Measurements from ENCODE around the gene MAGEA9.
"Not testable (repeated sequence)": the region's sequence is repeated elsewhere in the genome, so short reads cannot be mapped to it uniquely, and the experiment has no call there.

MAGEA9 gene, protein sequence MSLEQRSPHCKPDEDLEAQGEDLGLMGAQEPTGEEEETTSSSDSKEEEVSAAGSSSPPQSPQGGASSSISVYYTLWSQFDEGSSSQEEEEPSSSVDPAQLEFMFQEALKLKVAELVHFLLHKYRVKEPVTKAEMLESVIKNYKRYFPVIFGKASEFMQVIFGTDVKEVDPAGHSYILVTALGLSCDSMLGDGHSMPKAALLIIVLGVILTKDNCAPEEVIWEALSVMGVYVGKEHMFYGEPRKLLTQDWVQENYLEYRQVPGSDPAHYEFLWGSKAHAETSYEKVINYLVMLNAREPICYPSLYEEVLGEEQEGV

DNA sequence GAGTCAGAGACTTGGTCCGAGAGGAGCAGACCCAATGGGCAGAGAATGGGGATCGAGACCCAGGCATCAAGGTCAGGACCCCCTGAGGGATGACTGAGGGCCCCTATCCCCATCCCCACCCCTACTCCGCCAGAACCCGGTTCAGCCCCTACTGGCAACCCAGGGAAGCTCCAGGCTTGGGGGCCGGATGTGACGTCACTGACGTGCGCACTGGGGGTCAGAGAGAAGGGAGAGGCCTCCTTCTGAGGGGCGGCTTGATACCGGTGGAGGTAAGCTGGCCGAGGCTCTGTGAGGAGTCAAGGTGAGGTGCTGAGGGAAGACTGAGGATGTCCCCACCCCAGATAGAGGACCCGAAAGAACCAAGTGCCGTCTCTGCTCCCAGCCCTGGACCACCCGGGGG is at the start of gene MAGEA9:
MAGEA9 (plus strand) TSS at position 204 of the 400 bp plus-strand sequence. CDS start 4,281 bp downstream, outside the sequence.
- DNase-seq = not testable (repeated sequence)

DNA sequence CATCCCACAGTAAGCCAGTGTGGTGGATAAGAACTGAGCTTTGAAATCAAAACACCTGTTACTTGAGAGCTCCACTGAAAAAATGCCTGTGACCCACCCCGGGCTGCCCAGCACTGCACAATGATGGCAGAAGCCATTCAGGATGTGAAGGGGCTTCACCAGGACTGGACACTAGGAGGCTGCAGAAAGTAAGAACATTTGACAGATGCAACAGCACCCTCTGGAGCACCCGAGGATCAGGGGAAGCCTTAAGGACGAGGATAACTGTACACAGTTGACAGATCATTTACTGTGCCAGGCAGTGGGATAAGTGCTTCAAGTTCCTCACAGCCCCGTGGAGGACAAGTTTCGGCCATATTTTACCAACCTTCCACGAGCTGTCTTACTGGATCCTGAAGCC is 39.5 kb upstream of the MAGEA9 start:
- not testable (repeated sequence) for DNase-seq

- not testable (repeated sequence) for DNase-seq
Measured at GRCh38 chrX:149746390-149747007, 35.2 kb upstream of the MAGEA9 start.

DNA sequence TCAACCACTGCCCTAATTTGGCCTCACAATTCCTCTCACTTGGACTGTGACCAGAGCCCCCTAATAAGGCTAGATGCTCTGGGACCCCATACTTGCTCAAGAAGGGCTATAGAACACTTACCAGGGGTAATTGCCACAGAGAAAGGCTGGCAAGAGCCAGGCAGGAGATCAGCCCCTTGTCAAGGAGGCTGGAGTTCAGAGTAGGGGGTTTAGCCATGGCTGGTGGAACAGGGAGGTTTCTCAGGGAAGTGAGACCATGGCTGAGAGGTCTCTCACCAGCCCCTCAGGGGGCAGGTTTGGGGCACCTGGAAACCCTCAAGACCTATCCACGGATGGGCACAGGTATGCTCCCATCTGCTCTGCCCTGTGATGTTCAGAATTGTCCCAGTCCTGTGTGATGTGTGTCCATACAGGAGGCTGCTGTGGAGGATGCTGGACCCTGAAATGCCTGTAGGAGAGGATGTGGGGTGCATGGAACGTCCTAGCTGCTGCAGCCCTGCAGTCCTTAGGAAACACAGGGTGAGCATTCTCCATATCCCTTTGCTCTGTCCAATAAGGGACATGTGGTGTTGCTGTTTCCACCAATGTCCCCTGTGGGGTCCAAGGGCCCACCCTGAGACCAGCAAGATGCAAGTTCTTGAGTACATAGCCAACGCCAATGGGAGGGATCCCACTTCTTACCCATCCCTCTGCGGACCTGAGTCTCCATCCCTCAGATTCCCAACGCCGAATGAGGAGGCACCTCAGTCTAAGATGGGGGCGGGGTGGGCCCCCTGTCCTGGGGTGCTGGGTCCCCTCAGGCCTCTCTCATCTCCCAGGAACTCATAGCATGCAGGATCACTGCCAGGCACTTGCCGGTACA is 24.3 kb upstream of the MAGEA9 start:
- no peak for DNase-seq

DNA sequence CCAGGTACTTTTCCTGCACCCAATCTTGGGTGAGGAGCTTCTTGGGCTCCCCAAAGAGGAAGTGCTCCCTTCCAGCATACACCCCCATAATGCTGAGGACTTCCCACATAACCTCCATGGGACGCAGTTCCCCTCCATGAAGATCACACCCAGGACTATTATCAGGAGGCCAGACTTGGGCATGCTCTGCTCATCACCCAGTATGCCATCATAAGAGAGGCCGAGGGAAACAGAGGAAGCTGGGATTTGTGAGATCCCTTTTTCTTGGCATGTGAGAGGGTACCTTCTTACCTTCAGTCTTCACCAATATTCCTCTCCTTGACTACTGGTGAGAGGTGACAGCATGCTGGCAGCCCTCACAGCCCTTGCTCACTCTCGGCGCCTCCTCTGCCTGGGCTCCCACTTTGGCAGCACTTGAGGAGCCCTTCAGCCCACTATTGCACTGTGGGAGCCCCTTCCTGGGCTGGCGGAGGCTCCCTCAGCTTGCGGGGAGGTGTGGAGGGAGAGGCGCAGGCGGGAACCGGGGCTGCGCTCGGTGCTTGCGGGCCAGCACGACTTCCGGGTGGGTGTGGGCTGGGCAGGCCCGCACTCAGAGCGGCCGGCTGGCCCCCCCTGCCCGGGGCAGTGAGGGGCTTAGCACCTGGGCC is 23.5 kb upstream of the MAGEA9 start:
- no peak for DNase-seq

- DNase-seq = not testable (repeated sequence)
Measured at GRCh38 chrX:149758715-149759078, 23.0 kb upstream of the MAGEA9 start.

- DNase-seq = no peak
Measured at GRCh38 chrX:149759824-149760223, 21.9 kb upstream of the MAGEA9 start.

- DNase-seq = no peak
Measured at GRCh38 chrX:149760965-149761364, 20.8 kb upstream of the MAGEA9 start.

GRCh38 chrX:149761858-149762674 is 19.7 kb upstream of the MAGEA9 start:
- not testable (repeated sequence) for DNase-seq

- DNase-seq = no peak
Measured at GRCh38 chrX:149762696-149763614, 18.8 kb upstream of the MAGEA9 start.

- not testable (repeated sequence) for DNase-seq
Measured at GRCh38 chrX:149770344-149770743, 11.4 kb upstream of the MAGEA9 start.

- DNase-seq = not testable (repeated sequence)
Measured at GRCh38 chrX:149773026-149773425, 8.7 kb upstream of the MAGEA9 start.

DNA sequence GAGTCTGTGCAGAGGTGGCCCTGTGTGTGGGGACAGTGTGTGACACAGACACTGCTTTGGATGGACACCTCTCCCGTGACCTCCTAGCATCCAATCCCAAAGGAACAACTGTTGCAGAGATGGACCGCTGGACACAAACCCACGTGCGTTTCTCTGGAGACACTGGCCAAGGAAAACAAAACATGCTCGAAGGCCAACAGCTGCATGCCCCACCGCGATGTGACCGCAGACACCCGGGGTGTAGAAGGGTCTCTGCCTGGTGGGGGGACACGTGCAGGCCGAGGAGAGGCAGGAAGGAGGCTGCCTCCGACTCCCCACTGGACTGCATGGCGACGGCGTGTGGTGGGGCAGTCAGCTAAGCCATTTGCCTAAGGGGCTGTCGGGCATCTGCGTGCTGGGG is 8.0 kb upstream of the MAGEA9 start, which contains the start of gene HSFX1:
HSFX1 (plus strand) TSS at position 301 of the 400 bp plus-strand sequence. CDS start 614 bp downstream, outside the sequence.
- DNase-seq = not testable (repeated sequence)

DNA sequence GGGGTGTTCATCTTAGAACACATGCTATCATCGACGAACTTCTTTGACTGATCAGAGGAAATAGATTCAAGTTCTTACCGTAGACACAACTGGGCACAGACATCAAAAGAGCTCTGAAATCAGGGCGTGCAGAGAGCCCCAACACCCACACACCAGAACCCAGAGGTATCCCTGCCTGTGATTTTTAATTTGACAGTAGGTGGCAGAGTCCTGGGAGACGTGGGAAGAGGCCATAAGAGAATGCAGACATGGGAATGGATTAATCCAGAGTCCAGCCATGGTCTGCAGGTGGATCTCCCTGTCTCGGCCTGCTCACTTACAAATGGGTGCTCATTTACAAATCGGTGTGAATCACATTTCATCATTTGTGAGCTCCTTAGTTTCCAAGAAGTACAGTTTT is 3.7 kb upstream of the MAGEA9 start:
- DNase-seq = not testable (repeated sequence)

DNA sequence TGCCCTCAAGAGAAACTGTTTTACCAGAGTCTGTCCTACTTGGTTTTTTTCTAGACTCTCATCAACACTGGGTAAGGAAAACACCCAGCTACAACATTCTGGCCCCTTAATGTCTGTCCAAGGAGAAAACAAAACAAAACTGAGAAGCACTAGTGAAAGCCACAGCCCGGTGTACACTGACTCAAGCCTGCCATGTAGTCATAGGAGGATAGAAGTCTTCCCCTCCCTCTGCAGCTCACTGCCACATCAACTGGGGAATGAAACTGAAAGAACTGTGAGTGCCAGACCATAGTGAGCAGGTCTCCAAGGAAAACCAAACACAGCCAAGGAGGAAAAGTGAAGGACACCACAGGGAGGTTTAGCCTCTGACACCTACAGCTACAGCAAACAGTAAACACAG is 13.8 kb downstream of the MAGEA9 start:
- not testable (repeated sequence) for DNase-seq

DNA sequence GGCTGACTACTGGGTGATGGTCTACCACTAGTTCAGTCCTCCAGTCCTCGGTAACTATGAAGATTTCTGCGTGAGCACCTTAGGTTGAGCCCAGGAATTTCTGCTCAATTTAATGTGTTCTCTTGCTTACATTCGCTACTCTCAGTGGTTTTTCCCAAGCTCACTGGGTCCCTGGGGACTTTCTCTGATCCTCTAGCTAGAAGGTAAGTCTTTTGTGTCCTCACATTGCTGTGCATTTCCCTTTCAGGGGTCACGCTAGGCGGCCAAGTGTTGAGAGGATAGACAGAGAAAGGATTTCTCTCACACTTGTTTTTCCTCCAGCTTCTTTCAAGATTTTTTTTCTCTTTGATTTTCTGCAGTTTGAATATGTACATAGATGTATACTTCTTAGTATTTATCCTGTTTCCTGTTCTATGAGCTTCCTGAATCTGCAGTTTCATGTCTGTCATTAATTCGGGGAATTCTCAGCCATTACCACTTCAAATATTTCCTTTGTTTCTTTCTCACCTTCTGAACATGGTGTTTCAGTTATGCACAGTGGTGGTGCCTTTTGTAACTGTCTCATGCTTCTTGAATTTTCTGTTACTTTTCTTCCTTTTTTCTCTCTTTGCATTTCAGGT is 17.5 kb downstream of the MAGEA9 start:
- no peak for DNase-seq

GRCh38 chrX:149799938-149800337 is 18.2 kb downstream of the MAGEA9 start:
- no peak for DNase-seq

GRCh38 chrX:149803458-149804062 is 21.8 kb downstream of the MAGEA9 start:
- no peak for DNase-seq

- no peak for DNase-seq
Measured at GRCh38 chrX:149804102-149804501, 22.4 kb downstream of the MAGEA9 start.

Data from NCI-H748 treated with DMSO at 0.1 percent for 48 hours (cell line).